Activated CD8-positive, alpha-beta T cell treated with anti-CD3 and anti-CD28 coated beads for 36 hours (primary cell): ENCODE data around the gene SLC25A47. TPM values are rescaled to one million over a fixed set of nuclear protein-coding genes. Genes with fewer than 3 reads are reported as not detected.

Experiments used
- ATAC-seq: fragments of 200-7000 bp; cut with Tn5 transposase; one replicate; pipeline ENCODE4 v1.10.0; 2021; ENCODE audit warnings: mild to moderate bottlenecking, moderate library complexity
- CTCF ChIA-PET: fragments of 350-600 bp; sonication (Branson Sonifier 250); formaldehyde crosslinking; loops from one replicate; lab custom pipeline; 2021; ENCODE audit warnings: antibody characterized with exemption; lab: Charles Lee
- POLR2A ChIA-PET: fragments of 350-600 bp; sonication (Branson Sonifier 250); formaldehyde crosslinking; loops from one replicate; lab custom pipeline; 2021; ENCODE audit warnings: antibody characterized with exemption; lab: Charles Lee
- DNase-seq: peaks from one replicate; pipeline ENCODE4 v3.0.0-alpha.2; 2020
- H3K27ac Mint-ChIP-seq: one replicate; pipeline ENCODE4 v1.8.0; 2021; ENCODE audit warnings: mild to moderate bottlenecking, mixed read lengths
- H3K27me3 Mint-ChIP-seq: one replicate; pipeline ENCODE4 v1.8.0; 2021; ENCODE audit warnings: mixed read lengths
- H3K36me3 Mint-ChIP-seq: one replicate; pipeline ENCODE4 v1.8.0; 2021; ENCODE audit warnings: low read depth, mixed read lengths
- H3K4me1 Mint-ChIP-seq: one replicate; pipeline ENCODE4 v1.8.0; 2021; ENCODE audit warnings: low read depth, mixed read lengths
- H3K4me3 Mint-ChIP-seq: one replicate; pipeline ENCODE4 v1.8.0; 2021; ENCODE audit warnings: mild to moderate bottlenecking, moderate library complexity, mixed read lengths
- H3K9me3 Mint-ChIP-seq: one replicate; pipeline ENCODE4 v1.8.0; 2021; ENCODE audit warnings: mixed read lengths
- intact Hi-C: fragments of 100-400 bp; cut with micrococcal nuclease; formaldehyde crosslinking; loops from one replicate; pipeline ENCODE4 v1.10.0; 2022
- total RNA-seq, 2 experiments: library from RNA; stranded (reverse); gene quantifications; one replicate each; pipeline ENCODE4 v1.2.3, GENCODE V29; 2021
- TF ChIP-seq, protein P1 (sequence below): fragments of 200-600 bp; IDR thresholded peaks from one replicate; pipeline ENCODE4 v1.8.0; 2022; ENCODE audit warnings: antibody characterized with exemption, mild to moderate bottlenecking

Gene SLC25A47
- total RNA-seq, 2 experiments from 2014 or later, result not detected

DNA sequence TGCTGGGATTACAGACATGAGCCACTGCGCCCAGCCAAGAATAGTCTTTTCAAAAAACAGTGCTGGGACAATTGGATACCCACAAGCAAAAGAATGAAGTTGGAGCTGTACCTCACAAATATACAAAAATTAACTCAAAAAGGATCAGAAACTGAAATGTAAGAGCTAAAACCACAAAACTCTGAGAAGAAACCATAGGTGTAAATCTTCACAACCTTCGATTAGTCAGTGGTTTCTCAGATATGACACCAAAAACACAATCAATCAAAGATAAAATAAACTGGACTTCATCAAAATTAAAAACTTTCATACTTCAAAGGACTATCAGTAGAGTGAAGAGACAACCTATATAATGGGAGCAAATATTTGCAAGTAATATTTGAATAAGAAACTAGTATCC, 35.3 kb downstream of the SLC25A47 start:
- no peak overlapping the region for H3K27ac Mint-ChIP-seq
- intact Hi-C loops, result no loop called here
- H3K27me3 Mint-ChIP-seq, result no peaks in the 10 kb centered on the region
- TF ChIP-seq, protein P1, sequence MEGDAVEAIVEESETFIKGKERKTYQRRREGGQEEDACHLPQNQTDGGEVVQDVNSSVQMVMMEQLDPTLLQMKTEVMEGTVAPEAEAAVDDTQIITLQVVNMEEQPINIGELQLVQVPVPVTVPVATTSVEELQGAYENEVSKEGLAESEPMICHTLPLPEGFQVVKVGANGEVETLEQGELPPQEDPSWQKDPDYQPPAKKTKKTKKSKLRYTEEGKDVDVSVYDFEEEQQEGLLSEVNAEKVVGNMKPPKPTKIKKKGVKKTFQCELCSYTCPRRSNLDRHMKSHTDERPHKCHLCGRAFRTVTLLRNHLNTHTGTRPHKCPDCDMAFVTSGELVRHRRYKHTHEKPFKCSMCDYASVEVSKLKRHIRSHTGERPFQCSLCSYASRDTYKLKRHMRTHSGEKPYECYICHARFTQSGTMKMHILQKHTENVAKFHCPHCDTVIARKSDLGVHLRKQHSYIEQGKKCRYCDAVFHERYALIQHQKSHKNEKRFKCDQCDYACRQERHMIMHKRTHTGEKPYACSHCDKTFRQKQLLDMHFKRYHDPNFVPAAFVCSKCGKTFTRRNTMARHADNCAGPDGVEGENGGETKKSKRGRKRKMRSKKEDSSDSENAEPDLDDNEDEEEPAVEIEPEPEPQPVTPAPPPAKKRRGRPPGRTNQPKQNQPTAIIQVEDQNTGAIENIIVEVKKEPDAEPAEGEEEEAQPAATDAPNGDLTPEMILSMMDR, result no peak
- POLR2A ChIA-PET, result interaction anchor here (1.2 to 6.9 kb wide), 3 partner anchors 12 to 19 kb away, joined by 4 to 59 read pairs (median 5); a partner anchor contains a TSS
- peaks cover 27% of the 10 kb centered on the region for H3K4me1 Mint-ChIP-seq
- DNase-seq (no peak), ATAC-seq (no peak)
- H3K4me3 Mint-ChIP-seq, result no peak overlapping the region
- no peaks in the 10 kb centered on the region for H3K9me3 Mint-ChIP-seq
- H3K36me3 Mint-ChIP-seq, result peaks cover 90% of the 10 kb centered on the region
- CTCF ChIA-PET, result interaction anchor here (1.4 kb wide), 1 partner anchor 14 kb away, joined by 3 read pairs; no protein-coding TSS in a partner anchor

DNA sequence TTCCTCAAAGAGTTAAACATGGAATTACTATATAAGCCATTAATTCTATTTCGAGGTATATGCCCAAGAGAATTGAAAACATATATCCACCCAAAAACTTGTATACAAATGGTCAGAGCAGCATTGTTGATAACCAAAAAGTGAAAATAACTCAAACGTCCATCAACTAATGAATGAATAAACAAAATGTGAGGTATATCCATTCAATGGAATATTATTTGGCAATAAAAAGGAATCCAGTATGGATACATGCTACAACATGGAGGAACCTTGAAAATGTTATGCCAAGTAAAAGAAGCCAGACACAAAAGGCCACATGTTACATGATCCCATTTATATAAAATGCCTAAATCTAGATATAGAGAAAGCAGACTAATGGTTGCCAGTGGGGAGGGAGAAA, 36.0 kb downstream of the SLC25A47 start:
- CTCF ChIA-PET, result no interaction called here

DNA sequence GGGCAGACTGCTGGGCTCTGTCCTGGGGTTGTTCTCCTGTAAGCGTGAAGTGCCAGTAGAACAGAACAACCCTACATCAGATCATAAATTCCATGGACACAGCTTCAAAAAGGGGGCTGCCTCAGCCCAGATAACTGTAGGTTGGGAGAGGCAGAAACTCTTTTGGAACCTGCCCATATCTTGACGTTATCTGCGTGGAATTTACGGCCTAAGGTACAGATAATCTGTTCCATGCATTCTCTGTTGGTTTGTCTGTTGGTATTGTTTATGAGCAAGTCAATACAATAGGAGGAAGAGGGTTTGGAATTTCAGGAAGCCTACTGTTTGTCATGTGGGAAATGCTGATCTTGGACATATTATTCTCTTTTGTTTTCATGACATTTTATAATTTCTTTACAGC, 36.7 kb downstream of the SLC25A47 start:
- H3K4me1 Mint-ChIP-seq, result peaks cover 31% of the 10 kb centered on the region
- CTCF ChIA-PET, result interaction anchor here (1.3 kb wide), 1 partner anchor 17 kb away, joined by 3 read pairs; no protein-coding TSS in a partner anchor
- POLR2A ChIA-PET, result interaction anchor here (1.7 to 6.9 kb wide), 4 partner anchors 11 to 15 kb away, joined by 4 to 59 read pairs (median 28); a partner anchor contains a TSS
- ATAC-seq (no peak), DNase-seq (no peak)
- H3K4me3 Mint-ChIP-seq, result no peak overlapping the region
- no peaks in the 10 kb centered on the region for H3K9me3 Mint-ChIP-seq
- intact Hi-C loops, result no loop called here
- TF ChIP-seq, protein P1, result no peak
- H3K27me3 Mint-ChIP-seq, result no peaks in the 10 kb centered on the region
- peaks cover 85% of the 10 kb centered on the region for H3K36me3 Mint-ChIP-seq
- H3K27ac Mint-ChIP-seq, result no peak overlapping the region

More for the DNA sequence above, 36.0 kb downstream of the SLC25A47 start:
- no peak for DNase-seq
- peaks cover 88% of the 10 kb centered on the region for H3K36me3 Mint-ChIP-seq
- TF ChIP-seq, protein P1, result no peak
- peaks cover 30% of the 10 kb centered on the region for H3K4me1 Mint-ChIP-seq
- no peaks in the 10 kb centered on the region for H3K9me3 Mint-ChIP-seq
- H3K27ac Mint-ChIP-seq, result no peak overlapping the region
- no peak for ATAC-seq
- POLR2A ChIA-PET, result interaction anchor here (1.2 to 6.9 kb wide), 4 partner anchors 10 to 20 kb away, joined by 4 to 59 read pairs (median 28); a partner anchor contains a TSS
- intact Hi-C loops, result no loop called here
- H3K4me3 Mint-ChIP-seq, result no peak overlapping the region
- no peaks in the 10 kb centered on the region for H3K27me3 Mint-ChIP-seq

DNA sequence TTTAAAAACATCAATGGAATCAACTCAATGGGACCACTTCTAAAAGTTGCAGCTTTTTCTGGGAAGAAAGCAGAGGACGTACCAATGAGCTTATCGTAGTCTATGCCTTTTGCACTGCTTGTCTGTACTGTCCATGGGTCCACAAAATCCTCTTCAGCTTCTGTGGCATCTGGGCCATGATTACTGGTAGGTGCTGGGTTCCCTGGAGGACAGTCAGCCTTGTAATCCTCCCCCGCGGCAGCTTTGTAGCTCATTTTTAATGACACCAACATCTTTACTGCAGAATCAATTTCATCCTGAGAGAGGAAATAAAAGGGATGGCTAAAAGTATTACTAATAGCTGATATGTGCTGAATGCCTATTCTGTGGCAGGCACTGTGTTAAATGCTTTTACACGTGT, 38.5 kb downstream of the SLC25A47 start:
- no peaks in the 10 kb centered on the region for H3K9me3 Mint-ChIP-seq

More for the DNA sequence above, 38.5 kb downstream of the SLC25A47 start:
- TF ChIP-seq, protein P1, result no peak
- POLR2A ChIA-PET, result interaction anchor here (0.8 to 6.9 kb wide), 5 partner anchors 9 to 53 kb away, joined by 3 to 59 read pairs (median 5); a partner anchor contains a TSS
- Mint-ChIP-seq H3K4me3 (no peak overlapping the region), H3K36me3 (peaks cover 88% of the 10 kb centered on the region), H3K27me3 (no peaks in the 10 kb centered on the region), H3K27ac (no peak overlapping the region), H3K4me1 (peaks cover 39% of the 10 kb centered on the region)
- intact Hi-C loops, result no loop called here
- CTCF ChIA-PET, result interaction anchor here (0.9 to 1.3 kb wide), 5 partner anchors 11 to 57 kb away, joined by 3 to 5 read pairs (median 3); no protein-coding TSS in a partner anchor
- ATAC-seq (no peak), DNase-seq (no peak)
